Endothelial cell (in vitro differentiated cells): ENCODE results near the gene ARHGEF38. TPM values are rescaled to one million over a fixed set of nuclear protein-coding genes. Genes with fewer than 3 reads are reported as not detected.

Experiments
- DNase-seq: peaks from one replicate; pipeline ENCODE4 v3.0.0; 2021; ENCODE audit warnings: low spot score
- H3K27ac Mint-ChIP-seq: one replicate; pipeline ENCODE4 v1.8.0; 2021; ENCODE audit warnings: mixed read lengths, inconsistent platforms; ENCODE audit not compliant: unreplicated experiment
- H3K27me3 Mint-ChIP-seq: one replicate; pipeline ENCODE4 v1.8.0; 2021; ENCODE audit warnings: mild to moderate bottlenecking, moderate library complexity, mixed read lengths, inconsistent platforms; ENCODE audit not compliant: unreplicated experiment
- H3K36me3 Mint-ChIP-seq: one replicate; pipeline ENCODE4 v1.8.0; 2021; ENCODE audit warnings: mild to moderate bottlenecking, low read depth, mixed read lengths, inconsistent platforms; ENCODE audit not compliant: unreplicated experiment
- H3K4me1 Mint-ChIP-seq: one replicate; pipeline ENCODE4 v1.8.0; 2021; ENCODE audit warnings: mild to moderate bottlenecking, mixed read lengths, inconsistent platforms; ENCODE audit not compliant: unreplicated experiment
- H3K4me3 Mint-ChIP-seq: one replicate; pipeline ENCODE4 v1.8.0; 2021; ENCODE audit warnings: mild to moderate bottlenecking, mixed read lengths, inconsistent platforms; ENCODE audit not compliant: unreplicated experiment
- H3K9me3 Mint-ChIP-seq: one replicate; pipeline ENCODE4 v1.8.0; 2021; ENCODE audit warnings: mixed read lengths, inconsistent platforms; ENCODE audit not compliant: unreplicated experiment
- CTCF ChIP-seq: fragments of 200-600 bp; sonication (generic); IDR thresholded peaks from one replicate; pipeline ENCODE4 v1.5.0; 2021; ENCODE audit warnings: antibody characterized with exemption; ENCODE audit not compliant: unreplicated experiment
- total RNA-seq: library from RNA; stranded (reverse); fragmentation: NEBNext Ultra II Directional; extraction: Animal tissue kit (Norgen Biotek cat#: 25700); gene quantifications from one replicate; pipeline ENCODE4 v1.2.1, GENCODE V29; 2021; ENCODE audit not compliant: unreplicated experiment

Gene ARHGEF38
- total RNA-seq, 1 donor from 2014 or later = not detected

- no peaks in the 10 kb centered on the region for H3K27me3 Mint-ChIP-seq
- no peak for DNase-seq
- no peak overlapping the region for H3K27ac Mint-ChIP-seq
- TF ChIP-seq CTCF = no peak
- no peaks in the 10 kb centered on the region for H3K9me3 Mint-ChIP-seq
- H3K36me3 Mint-ChIP-seq = no peaks in the 10 kb centered on the region
- H3K4me1 Mint-ChIP-seq = peaks cover 8% of the 10 kb centered on the region
- H3K4me3 Mint-ChIP-seq = no peak overlapping the region
These were observed 45.6 kb downstream of the ARHGEF38 start for GRCh38 chr4:105598052-105598451.

GRCh38 chr4:105598787-105599186, 46.4 kb downstream of the ARHGEF38 start:
- no peaks in the 10 kb centered on the region for H3K36me3 Mint-ChIP-seq

DNA sequence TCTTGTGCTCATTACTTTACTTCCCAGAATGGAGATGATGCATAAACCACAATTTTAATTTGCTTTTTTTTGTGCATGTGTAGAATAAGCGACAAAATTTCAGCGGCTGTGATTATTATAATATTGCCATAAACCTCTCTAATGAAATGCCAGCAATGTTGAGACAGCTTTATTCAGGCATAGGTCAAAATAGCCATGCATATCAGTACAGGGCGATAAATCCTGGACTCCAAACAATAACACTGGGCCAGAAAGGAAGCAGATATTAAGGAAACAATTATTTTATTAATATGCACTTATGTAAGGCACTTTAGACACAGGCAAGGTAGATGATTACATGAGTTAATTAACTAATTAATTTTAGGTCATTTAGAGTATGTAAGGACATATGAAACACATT, 47.1 kb downstream of the ARHGEF38 start:
- no peaks in the 10 kb centered on the region for H3K27me3 Mint-ChIP-seq
- no peak for TF ChIP-seq CTCF
- H3K27ac Mint-ChIP-seq = no peak overlapping the region
- H3K9me3 Mint-ChIP-seq = no peaks in the 10 kb centered on the region
- H3K4me3 Mint-ChIP-seq = no peak overlapping the region
- H3K36me3 Mint-ChIP-seq = no peaks in the 10 kb centered on the region
- DNase-seq = no peak
- peaks cover 5% of the 10 kb centered on the region for H3K4me1 Mint-ChIP-seq

More at GRCh38 chr4:105598787-105599186, 46.4 kb downstream of the ARHGEF38 start:
- no peak overlapping the region for H3K4me3 Mint-ChIP-seq
- no peak for DNase-seq
- no peak for TF ChIP-seq CTCF
- no peaks in the 10 kb centered on the region for H3K9me3 Mint-ChIP-seq
- peaks cover 8% of the 10 kb centered on the region for H3K4me1 Mint-ChIP-seq
- no peak overlapping the region for H3K27ac Mint-ChIP-seq
- H3K27me3 Mint-ChIP-seq = no peaks in the 10 kb centered on the region

- H3K4me1 Mint-ChIP-seq = peaks cover 5% of the 10 kb centered on the region
- no peak for TF ChIP-seq CTCF
- no peaks in the 10 kb centered on the region for H3K9me3 Mint-ChIP-seq
- DNase-seq = no peak
- H3K27me3 Mint-ChIP-seq = no peaks in the 10 kb centered on the region
- H3K4me3 Mint-ChIP-seq = no peak overlapping the region
- no peaks in the 10 kb centered on the region for H3K36me3 Mint-ChIP-seq
- H3K27ac Mint-ChIP-seq = no peak overlapping the region
These were observed 47.7 kb downstream of the ARHGEF38 start for GRCh38 chr4:105599932-105600655.

DNA sequence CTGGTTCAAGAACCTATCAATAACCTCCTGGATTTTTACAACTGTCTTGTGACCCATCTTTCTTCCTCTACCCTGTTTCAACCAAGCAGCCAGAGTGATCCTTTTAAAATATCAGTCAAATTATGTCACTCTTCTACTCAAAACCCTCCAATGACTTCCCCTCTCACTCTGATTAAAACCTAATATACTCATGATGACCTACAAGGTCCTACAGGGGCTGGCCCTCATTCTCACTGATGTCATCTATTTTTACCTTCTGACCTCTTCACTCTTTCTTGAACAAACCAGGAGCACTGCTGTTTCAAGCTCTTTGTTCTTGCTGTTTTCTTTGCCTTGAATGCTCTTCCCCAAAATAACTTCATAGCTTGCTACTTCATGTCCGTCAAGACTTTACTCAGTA, 48.5 kb downstream of the ARHGEF38 start:
- no peak overlapping the region for H3K27ac Mint-ChIP-seq
- H3K27me3 Mint-ChIP-seq = no peaks in the 10 kb centered on the region
- H3K36me3 Mint-ChIP-seq = no peaks in the 10 kb centered on the region
- peaks cover 5% of the 10 kb centered on the region for H3K4me1 Mint-ChIP-seq
- H3K9me3 Mint-ChIP-seq = no peaks in the 10 kb centered on the region
- DNase-seq = no peak
- H3K4me3 Mint-ChIP-seq = no peak overlapping the region
- TF ChIP-seq CTCF = no peak
